Activated T-cell treated with anti-CD3 and anti-CD28 coated beads, Interleukin-2, amount 50 U/mL, for 72 hours (primary cell): ENCODE results near the gene ACTA2. TPM values are rescaled to one million over a fixed set of nuclear protein-coding genes. Genes with fewer than 3 reads are reported as not detected.

ENCODE experiments used
- ATAC-seq, 2 donors: fragments of 150-1000 bp; cut with Tn5 transposase; replicated peaks in 1 of 2; 2 replicates each; pipeline ENCODE4 v1.10.0; 2021; ENCODE audit warnings: moderate library complexity in 2 of 2, mild to moderate bottlenecking in 1 of 2
- DNase-seq, 2 donors: peaks; one replicate each; pipeline ENCODE4 v3.0.0; 2021 to 2022; ENCODE audit warnings: mixed read lengths in 1 of 2
- H3K27ac Mint-ChIP-seq: one replicate; pipeline ENCODE4 v1.8.0; 2022; ENCODE audit warnings: mild to moderate bottlenecking, moderate library complexity, mixed read lengths
- H3K27me3 Mint-ChIP-seq: one replicate; pipeline ENCODE4 v1.8.0; 2022; ENCODE audit warnings: low read depth, mixed read lengths
- H3K36me3 Mint-ChIP-seq, 2 donors: one replicate each; pipeline ENCODE4 v1.8.0; 2022; ENCODE audit warnings: mixed read lengths in 2 of 2, mild to moderate bottlenecking in 1 of 2; ENCODE audit not compliant: insufficient read depth in 2 of 2
- H3K4me1 Mint-ChIP-seq: one replicate; pipeline ENCODE4 v1.8.0; 2022; ENCODE audit warnings: low read depth, mixed read lengths
- H3K4me3 Mint-ChIP-seq, 2 donors: one replicate each; pipeline ENCODE4 v1.8.0; 2022; ENCODE audit warnings: mild to moderate bottlenecking in 2 of 2, mixed read lengths in 2 of 2, moderate library complexity in 2 of 2
- H3K9me3 Mint-ChIP-seq, 2 donors: one replicate each; pipeline ENCODE4 v1.8.0; 2022; ENCODE audit warnings: mixed read lengths in 2 of 2
- total RNA-seq, 2 donors: library from RNA; stranded (reverse); gene quantifications; one replicate each; pipeline ENCODE4 v1.2.3, GENCODE V29; 2022

Gene ACTA2
- total RNA-seq, 2 donors from 2014 or later, result 60.7 to 76.9 TPM

GRCh38 chr10:88901984-88902789 lies 50.4 kb downstream of the ACTA2 start:
- DNase-seq, result no peak

GRCh38 chr10:88901206-88901983 lies 51.2 kb downstream of the ACTA2 start:
- peak overlapping the region; percentile 63 to 74 for H3K4me3 Mint-ChIP-seq
- peaks cover 70% of the 10 kb centered on the region for H3K4me1 Mint-ChIP-seq
- no peaks in the 10 kb centered on the region for H3K9me3 Mint-ChIP-seq
- peak; percentile 72 to 76 for ATAC-seq
- H3K27me3 Mint-ChIP-seq, result no peaks in the 10 kb centered on the region
- no peak for DNase-seq
- H3K36me3 Mint-ChIP-seq, result peaks cover 4 to 23% of the 10 kb centered on the region in 2 donors
- peak overlapping the region; percentile 96 for H3K27ac Mint-ChIP-seq

More at GRCh38 chr10:88901984-88902789, 50.4 kb downstream of the ACTA2 start:
- Mint-ChIP-seq H3K4me1 (peaks cover 68% of the 10 kb centered on the region), H3K27ac (peak overlapping the region; percentile 96), H3K9me3 (no peaks in the 10 kb centered on the region), H3K27me3 (no peaks in the 10 kb centered on the region), H3K36me3 (peaks cover 6 to 30% of the 10 kb centered on the region in 2 donors), H3K4me3 (peak overlapping the region; percentile 63 to 74)
- ATAC-seq, result peak; percentile 32 to 45

GRCh38 chr10:88899886-88900285 lies 52.7 kb downstream of the ACTA2 start:
- Mint-ChIP-seq H3K4me3 (peak overlapping the region in 1 of 2 donors; percentile 34), H3K27ac (no peak overlapping the region), H3K36me3 (peaks cover 2 to 18% of the 10 kb centered on the region in 2 donors), H3K9me3 (no peaks in the 10 kb centered on the region), H3K27me3 (no peaks in the 10 kb centered on the region), H3K4me1 (peaks cover 84% of the 10 kb centered on the region)
- ATAC-seq, result no peak
- no peak for DNase-seq

- no peak for DNase-seq
- H3K4me1 Mint-ChIP-seq, result peaks cover 90% of the 10 kb centered on the region
- H3K4me3 Mint-ChIP-seq, result peak overlapping the region; percentile 12 to 31
- H3K27me3 Mint-ChIP-seq, result no peaks in the 10 kb centered on the region
- H3K9me3 Mint-ChIP-seq, result no peaks in the 10 kb centered on the region
- no peak for ATAC-seq
- H3K27ac Mint-ChIP-seq, result no peak overlapping the region
- H3K36me3 Mint-ChIP-seq, result peaks cover 2 to 14% of the 10 kb centered on the region in 2 donors
Measured at GRCh38 chr10:88898727-88899126, 53.8 kb downstream of the ACTA2 start.

GRCh38 chr10:88896994-88897853 lies 55.3 kb downstream of the ACTA2 start:
- peak; percentile 33 to 44 for DNase-seq
- Mint-ChIP-seq H3K27ac (peak overlapping the region; percentile 66), H3K4me3 (peak overlapping the region; percentile 71 to 74), H3K36me3 (peaks cover 0 to 9% of the 10 kb centered on the region in 2 donors), H3K4me1 (peaks cover 84% of the 10 kb centered on the region), H3K9me3 (no peaks in the 10 kb centered on the region), H3K27me3 (no peaks in the 10 kb centered on the region)
- ATAC-seq, result peak; percentile 75 to 76

GRCh38 chr10:88896372-88896993 lies 56.1 kb downstream of the ACTA2 start:
- DNase-seq (no peak), ATAC-seq (no peak)
- peak overlapping the region; percentile 71 to 74 for H3K4me3 Mint-ChIP-seq
- peaks cover 0 to 4% of the 10 kb centered on the region in 2 donors for H3K36me3 Mint-ChIP-seq
- peak overlapping the region; percentile 66 for H3K27ac Mint-ChIP-seq
- H3K27me3 Mint-ChIP-seq, result no peaks in the 10 kb centered on the region
- no peaks in the 10 kb centered on the region for H3K9me3 Mint-ChIP-seq
- peaks cover 84% of the 10 kb centered on the region for H3K4me1 Mint-ChIP-seq

- H3K4me1 Mint-ChIP-seq, result peaks cover 84% of the 10 kb centered on the region
- H3K27me3 Mint-ChIP-seq, result no peaks in the 10 kb centered on the region
- no peak overlapping the region for H3K4me3 Mint-ChIP-seq
- ATAC-seq (no peak), DNase-seq (no peak)
- no peak overlapping the region for H3K27ac Mint-ChIP-seq
- H3K9me3 Mint-ChIP-seq, result no peaks in the 10 kb centered on the region
- H3K36me3 Mint-ChIP-seq, result peaks cover 0 to 6% of the 10 kb centered on the region in 2 donors
Measured at GRCh38 chr10:88895250-88895649, 57.3 kb downstream of the ACTA2 start.

GRCh38 chr10:88893611-88894010 lies 59.0 kb downstream of the ACTA2 start:
- no peak overlapping the region for H3K4me3 Mint-ChIP-seq
- ATAC-seq (no peak), DNase-seq (no peak)
- no peaks in the 10 kb centered on the region for H3K9me3 Mint-ChIP-seq
- H3K27ac Mint-ChIP-seq, result no peak overlapping the region
- H3K36me3 Mint-ChIP-seq, result peaks cover 0 to 2% of the 10 kb centered on the region in 2 donors
- peaks cover 86% of the 10 kb centered on the region for H3K4me1 Mint-ChIP-seq
- H3K27me3 Mint-ChIP-seq, result no peaks in the 10 kb centered on the region

GRCh38 chr10:88892222-88892967 lies 60.2 kb downstream of the ACTA2 start:
- H3K27ac Mint-ChIP-seq, result no peak overlapping the region
- ATAC-seq (no peak), DNase-seq (no peak)
- H3K9me3 Mint-ChIP-seq, result no peaks in the 10 kb centered on the region
- peaks cover 85% of the 10 kb centered on the region for H3K4me1 Mint-ChIP-seq
- no peaks in the 10 kb centered on the region for H3K27me3 Mint-ChIP-seq
- H3K4me3 Mint-ChIP-seq, result no peak overlapping the region
- peaks cover 0 to 2% of the 10 kb centered on the region in 2 donors for H3K36me3 Mint-ChIP-seq

- Mint-ChIP-seq H3K27me3 (no peaks in the 10 kb centered on the region), H3K4me1 (peaks cover 82% of the 10 kb centered on the region), H3K36me3 (peaks cover 0 to 2% of the 10 kb centered on the region in 2 donors), H3K27ac (no peak overlapping the region), H3K9me3 (no peaks in the 10 kb centered on the region), H3K4me3 (no peak overlapping the region)
- DNase-seq (no peak), ATAC-seq (no peak)
Measured at GRCh38 chr10:88890681-88891381, 61.7 kb downstream of the ACTA2 start.

- no peak overlapping the region for H3K27ac Mint-ChIP-seq
- peak overlapping the region in 1 of 2 donors; percentile 1 for H3K4me3 Mint-ChIP-seq
- DNase-seq, result no peak
- peaks cover 83% of the 10 kb centered on the region for H3K4me1 Mint-ChIP-seq
- no peak for ATAC-seq
- H3K27me3 Mint-ChIP-seq, result no peaks in the 10 kb centered on the region
- no peaks in the 10 kb centered on the region for H3K9me3 Mint-ChIP-seq
- peaks cover 0 to 2% of the 10 kb centered on the region in 2 donors for H3K36me3 Mint-ChIP-seq
Measured at GRCh38 chr10:88889559-88890337, 62.8 kb downstream of the ACTA2 start.
